GM23248 (cell line): ENCODE measurements around the gene UROC1. TPM values are rescaled to one million over a fixed set of nuclear protein-coding genes. Genes with fewer than 3 reads are reported as not detected.

Experiments
- DNase-seq: peaks from one replicate; pipeline ENCODE4 v3.0.0-alpha.2; 2015
- H2AFZ ChIP-seq: fragments of 200-600 bp; sonication (generic); 2 replicates; pipeline ENCODE4 v1.6.1; 2016; ENCODE audit warnings: antibody characterized with exemption
- H3F3A ChIP-seq: fragments of 200-600 bp; sonication (generic); 2 replicates; pipeline ENCODE4 v1.6.1; 2016; ENCODE audit warnings: mild to moderate bottlenecking, antibody characterized with exemption, mixed run types; ENCODE audit not compliant: insufficient read depth
- H3K27ac ChIP-seq: fragments of 200-600 bp; sonication (generic); 2 replicates; pipeline ENCODE4 v1.5.1; 2016; ENCODE audit warnings: mild to moderate bottlenecking
- H3K27me3 ChIP-seq: fragments of 200-600 bp; sonication (generic); replicated peaks from 2 replicates; pipeline ENCODE4 v1.6.1; 2016; ENCODE audit warnings: mild to moderate bottlenecking; ENCODE audit not compliant: insufficient read depth
- H3K36me3 ChIP-seq: fragments of 200-600 bp; sonication (generic); 2 replicates; pipeline ENCODE4 v1.6.1; 2016; ENCODE audit warnings: low read depth, mild to moderate bottlenecking
- H3K4me1 ChIP-seq: fragments of 200-600 bp; sonication (generic); 2 replicates; pipeline ENCODE4 v1.6.1; 2016; ENCODE audit warnings: mild to moderate bottlenecking; ENCODE audit not compliant: insufficient read depth
- H3K4me2 ChIP-seq: fragments of 200-600 bp; sonication (generic); one replicate; pipeline ENCODE4 v1.6.1; 2016; ENCODE audit warnings: mild to moderate bottlenecking; ENCODE audit not compliant: unreplicated experiment
- H3K4me3 ChIP-seq: fragments of 200-600 bp; sonication (generic); 2 replicates; pipeline ENCODE4 v1.5.1; 2016; ENCODE audit warnings: mild to moderate bottlenecking
- H3K79me2 ChIP-seq: fragments of 200-600 bp; sonication (generic); 2 replicates; pipeline ENCODE4 v1.6.1; 2016; ENCODE audit warnings: mild to moderate bottlenecking; ENCODE audit not compliant: insufficient read depth
- H3K9ac ChIP-seq: fragments of 200-600 bp; sonication (generic); 2 replicates; pipeline ENCODE4 v1.6.1; 2016; ENCODE audit warnings: mild to moderate bottlenecking
- H3K9me2 ChIP-seq: fragments of 200-600 bp; sonication (generic); 2 replicates; pipeline ENCODE4 v1.6.1; 2016; ENCODE audit warnings: mixed run types, mild to moderate bottlenecking, moderate library complexity; ENCODE audit not compliant: insufficient read depth
- H3K9me3 ChIP-seq: fragments of 200-600 bp; sonication (generic); one replicate; pipeline ENCODE4 v1.6.1; 2017; ENCODE audit warnings: low read depth
- H4K20me1 ChIP-seq: fragments of 200-600 bp; sonication (generic); 2 replicates; pipeline ENCODE4 v1.6.0; 2016; ENCODE audit not compliant: insufficient read depth
- EZH2 ChIP-seq: fragments of 200-600 bp; sonication (generic); IDR thresholded peaks from 2 replicates; pipeline ENCODE4 v1.6.1; 2018; ENCODE audit warnings: antibody characterized with exemption, mild to moderate bottlenecking; ENCODE audit not compliant: insufficient read depth, poor library complexity, severe bottlenecking
- EZH2phosphoT487 ChIP-seq: fragments of 200-600 bp; sonication (generic); IDR thresholded peaks from 2 replicates; pipeline ENCODE4 v1.6.1; 2018; ENCODE audit warnings: antibody characterized with exemption, moderate library complexity, mild to moderate bottlenecking, low read depth; ENCODE audit not compliant: insufficient read depth
- WGBS, 2 experiments: methylation state at CpG; one replicate each; pipeline ENCODE4 v1.1.6; 2015 to 2017; ENCODE audit warnings: low lambda C conversion rate in 2 of 2, low coverage in 1 of 2; ENCODE audit errors: missing lambda C conversion rate in 2 of 2; 5-methylcytosine and 5-hydroxymethylcytosine counted together
- in situ Hi-C: fragments of 300-500 bp; cut with MboI; formaldehyde crosslinking; loops from 2 replicates; pipeline ENCODE4 v1.15.0; 2020
- polyA plus RNA-seq: library from polyadenylated mRNA; unstranded; fragments of >200 nt; fragmentation: Nextera tagmentation; extraction: Ambion mirVana; gene quantifications from 2 replicates; pipeline ENCODE4 v1.2.1, GENCODE V29; 2016
- total RNA-seq: library from RNA; depleted of rRNA; stranded (reverse); fragments of >200 nt; shearing (Covaris generic); gene quantifications from 2 replicates; pipeline ENCODE4 v1.2.3, GENCODE V29; 2014

UROC1 gene
- total and polyA plus RNA-seq, 2 experiments from 2014 or later, result not detected

DNA sequence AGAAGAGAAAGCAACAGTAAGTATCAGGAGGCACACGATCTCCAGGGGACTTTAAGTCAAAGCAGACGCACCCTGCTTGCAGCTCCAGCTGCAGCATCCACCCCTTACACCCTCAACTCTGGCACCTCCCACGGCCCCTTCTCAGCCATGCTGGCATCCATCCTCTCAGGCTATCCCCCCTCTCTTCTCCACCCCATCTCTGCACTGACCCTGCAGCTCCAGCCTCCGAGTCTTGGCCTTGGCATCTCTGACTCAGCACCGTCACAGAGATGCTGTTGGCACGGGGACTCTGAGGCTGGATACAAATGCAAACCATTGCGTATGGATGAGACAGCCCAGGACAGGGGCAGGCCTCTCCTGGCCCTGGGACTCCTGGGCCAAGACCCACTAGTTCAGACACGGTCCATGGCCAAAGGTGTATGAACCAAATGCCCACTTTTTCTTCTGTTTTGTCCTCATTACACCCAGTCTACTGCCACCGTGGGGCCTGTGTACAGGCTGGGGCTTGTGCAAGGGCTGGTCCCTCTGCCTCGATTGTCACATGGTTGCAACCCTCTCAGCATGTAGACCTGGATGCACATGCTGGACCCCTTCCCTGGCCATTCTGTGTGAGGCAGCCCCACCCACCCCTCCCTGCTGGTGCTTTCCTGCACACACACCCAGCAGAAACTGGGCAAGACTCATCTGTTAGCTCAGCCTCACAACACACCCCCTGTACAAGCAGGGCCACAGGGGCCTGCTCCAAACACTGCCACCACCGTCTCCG, 23.2 kb downstream of the UROC1 start:
- no peaks in the 10 kb centered on the region for H4K20me1 ChIP-seq
- peak; percentile 80 for DNase-seq
- TF ChIP-seq EZH2phosphoT487, result no peak
- TF ChIP-seq EZH2, result no peak
- H3K9me3 ChIP-seq, result no peaks in the 10 kb centered on the region
- no peaks in the 10 kb centered on the region for H3K4me1 ChIP-seq
- no peaks in the 10 kb centered on the region for H3F3A ChIP-seq
- 12 to 14% methylated on average over 12 of the region's 12 CpGs for WGBS, 2 experiments
- H3K4me3 ChIP-seq, result no peak overlapping the region
- no peaks in the 10 kb centered on the region for H3K36me3 ChIP-seq
- no peak overlapping the region for H3K27ac ChIP-seq
- 0 out of 2 replicates have a peak, but pooled peaks cover 6% of the 10 kb centered on the region for H3K27me3 ChIP-seq
- in situ Hi-C loops, result no loop called here
- no peak overlapping the region for H2AFZ ChIP-seq
- H3K4me2 ChIP-seq, result peak overlapping the region; percentile 18
- H3K9me2 ChIP-seq, result no peaks in the 10 kb centered on the region
- no peak overlapping the region for H3K9ac ChIP-seq
- no peaks in the 10 kb centered on the region for H3K79me2 ChIP-seq

DNA sequence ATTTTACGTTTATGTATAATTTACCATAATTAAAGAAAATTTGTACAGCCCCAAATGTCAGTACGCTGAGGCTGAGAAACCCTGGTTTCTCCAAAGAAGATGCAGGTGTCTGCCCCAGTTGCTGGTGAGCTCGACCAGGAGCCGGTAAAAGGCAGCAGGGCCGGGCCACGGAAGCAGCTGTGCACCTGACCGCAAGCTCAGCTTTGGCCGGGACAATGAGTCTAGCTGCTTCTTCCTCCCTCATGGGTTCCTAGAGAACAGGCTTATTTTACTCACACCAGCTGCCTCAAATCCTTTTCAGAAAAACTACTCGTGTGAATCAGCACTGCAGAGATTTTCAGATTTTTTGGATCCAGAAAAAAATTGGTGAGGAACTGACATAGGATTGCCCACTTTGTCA, 23.8 kb downstream of the UROC1 start:
- H3K9ac ChIP-seq, result no peak overlapping the region
- H3K79me2 ChIP-seq, result no peaks in the 10 kb centered on the region
- H3K4me1 ChIP-seq, result no peaks in the 10 kb centered on the region
- H4K20me1 ChIP-seq, result no peaks in the 10 kb centered on the region
- no peaks in the 10 kb centered on the region for H3K9me2 ChIP-seq
- WGBS, 2 experiments, result 42 to 44% methylated on average over 9 of the region's 9 CpGs
- DNase-seq, result peak; percentile 16
- H3K4me2 ChIP-seq, result peak overlapping the region; percentile 18
- in situ Hi-C loops, result no loop called here
- H2AFZ ChIP-seq, result no peak overlapping the region
- no peaks in the 10 kb centered on the region for H3F3A ChIP-seq
- H3K36me3 ChIP-seq, result no peaks in the 10 kb centered on the region
- H3K9me3 ChIP-seq, result no peaks in the 10 kb centered on the region
- no peak overlapping the region for H3K27ac ChIP-seq
- 0 out of 2 replicates have a peak, but pooled peaks cover 6% of the 10 kb centered on the region for H3K27me3 ChIP-seq
- H3K4me3 ChIP-seq, result no peak overlapping the region
- no peak for TF ChIP-seq EZH2phosphoT487
- no peak for TF ChIP-seq EZH2

DNA sequence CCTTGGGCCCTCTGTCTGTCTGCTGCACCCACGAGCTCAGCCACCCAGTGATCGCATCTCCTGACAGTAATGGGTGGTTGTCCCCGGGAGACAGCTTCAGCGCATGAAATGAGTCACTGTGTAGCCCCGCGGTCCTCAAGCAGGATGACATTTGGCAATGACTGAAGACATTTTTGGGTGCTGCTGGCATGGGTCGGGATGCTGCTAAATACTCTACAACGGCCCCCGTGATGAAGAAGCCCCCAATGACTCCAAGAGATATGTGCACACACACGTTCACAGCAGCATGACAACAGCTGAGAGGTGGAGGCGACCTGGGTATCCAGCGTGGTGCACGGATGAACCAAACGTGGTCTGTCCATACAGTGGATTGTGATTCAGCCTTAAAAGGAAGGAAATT, 24.5 kb downstream of the UROC1 start:
- Histone ChIP-seq H3F3A (no peaks in the 10 kb centered on the region), H3K4me2 (no peak overlapping the region), H3K4me1 (no peaks in the 10 kb centered on the region), H3K9ac (no peak overlapping the region), H3K9me2 (no peaks in the 10 kb centered on the region), H3K36me3 (no peaks in the 10 kb centered on the region), H3K4me3 (no peak overlapping the region), H3K27ac (no peak overlapping the region), H2AFZ (no peak overlapping the region), H3K27me3 (0 out of 2 replicates have a peak, but pooled peaks cover 6% of the 10 kb centered on the region), H3K79me2 (no peaks in the 10 kb centered on the region), H3K9me3 (no peaks in the 10 kb centered on the region), H4K20me1 (no peaks in the 10 kb centered on the region)
- WGBS, 2 experiments, result 89% methylated on average over 14 of the region's 14 CpGs
- no peak for DNase-seq
- in situ Hi-C loops, result no loop called here
- no peak for TF ChIP-seq EZH2phosphoT487
- no peak for TF ChIP-seq EZH2

DNA sequence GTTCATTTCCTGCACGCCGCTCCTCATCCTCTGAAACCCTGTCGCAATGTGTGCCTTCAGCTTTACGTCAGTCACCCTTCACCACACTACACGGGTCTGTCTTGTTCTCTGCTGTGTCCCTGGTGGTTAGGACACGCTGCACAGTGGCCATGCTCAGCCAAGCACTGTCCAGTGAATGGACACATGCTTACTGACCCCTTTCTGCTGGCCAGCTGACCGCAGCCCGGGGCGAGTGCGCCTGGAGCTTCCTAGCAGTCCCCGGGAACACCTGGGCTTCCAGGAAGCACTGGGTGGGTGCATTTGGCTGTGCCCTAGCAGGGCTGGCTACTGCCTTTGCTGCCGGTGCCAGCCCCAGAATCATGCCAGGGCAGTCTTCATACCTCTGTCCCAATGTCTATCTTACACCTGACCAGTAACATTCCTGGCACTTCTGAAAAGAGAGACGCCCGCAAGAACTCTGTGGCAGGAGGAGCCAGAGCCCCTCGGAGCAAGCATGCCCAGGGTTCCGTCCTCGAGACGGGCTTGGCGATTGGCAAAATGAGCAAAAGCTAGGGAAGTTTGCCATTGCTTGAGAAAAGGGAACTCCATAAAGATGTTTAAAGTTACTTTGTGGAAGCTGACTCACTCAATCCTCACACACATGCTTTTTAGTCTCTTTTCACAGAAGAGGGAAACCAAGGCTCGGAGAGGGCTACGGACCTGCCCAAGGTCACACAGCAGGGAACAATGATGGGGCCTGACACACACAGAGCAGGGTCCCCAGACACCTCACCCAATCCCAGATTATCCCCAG, 26.2 kb downstream of the UROC1 start:
- H3K9me3 ChIP-seq, result no peaks in the 10 kb centered on the region
- no peak overlapping the region for H3K27ac ChIP-seq
- in situ Hi-C loops, result no loop called here
- WGBS, 2 experiments, result 83 to 87% methylated on average over 20 to 21 of the region's 21 CpGs
- H2AFZ ChIP-seq, result no peak overlapping the region
- no peak for DNase-seq
- no peaks in the 10 kb centered on the region for H3K4me1 ChIP-seq
- TF ChIP-seq EZH2phosphoT487, result no peak
- no peak for TF ChIP-seq EZH2
- no peaks in the 10 kb centered on the region for H3K79me2 ChIP-seq
- no peak overlapping the region for H3K4me3 ChIP-seq
- no peaks in the 10 kb centered on the region for H3K36me3 ChIP-seq
- H3F3A ChIP-seq, result no peaks in the 10 kb centered on the region
- H3K27me3 ChIP-seq, result 0 out of 2 replicates have a peak, but pooled peaks cover 6% of the 10 kb centered on the region
- H4K20me1 ChIP-seq, result no peaks in the 10 kb centered on the region
- H3K9ac ChIP-seq, result no peak overlapping the region
- no peak overlapping the region for H3K4me2 ChIP-seq
- H3K9me2 ChIP-seq, result no peaks in the 10 kb centered on the region
